NCI-H774 (cell line): ENCODE data around the gene RABGEF1.

Experiments used
- DNase-seq: peaks from one replicate; lab custom pipeline; 2025; lab: John Stamatoyannopoulos, UW

The RABGEF1 gene

GRCh38 chr7:66859339-66859738, 118.8 kb downstream of the RABGEF1 start:
- no peak for DNase-seq

GRCh38 chr7:66859794-66860645, 119.5 kb downstream of the RABGEF1 start:
- no peak for DNase-seq

GRCh38 chr7:66860767-66861166, 120.2 kb downstream of the RABGEF1 start:
- DNase-seq, result no peak
